Measurements from ENCODE around the gene HIPK2. TPM values are rescaled to one million over a fixed set of nuclear protein-coding genes. Genes with fewer than 3 reads are reported as not detected.

HIPK2 gene
- total and polyA plus RNA-seq, 10 of the 15 experiments (the other 5 are each of a cell fraction or from before 2014, with no cell fraction given): 1.7 to 39.0 (median 9.4) TPM

GRCh38 chr7:139692723-139693122, 85.1 kb downstream of the HIPK2 start:
- RAD21 ChIA-PET (ENCODE audit: unreplicated experiment): interaction anchor here (0.6 kb wide), 1 partner anchor 35 kb away, joined by 3 read pairs; no protein-coding TSS in a partner anchor
- peaks cover 2 to 5% of the 10 kb centered on the region in 2 experiments; a peak in 3 of 4 replicates for H3K36me3 ChIP-seq (ENCODE audit: control insufficient read depth in 2 of 2, insufficient read depth in 2 of 2, low read length in 1 of 2)
- H3K4me2 ChIP-seq (ENCODE audit: control insufficient read depth, insufficient read depth): no peak overlapping the region
- H3K27ac ChIP-seq (ENCODE audit: control insufficient read depth, insufficient read depth): no peak overlapping the region
- H3K79me2 ChIP-seq (ENCODE audit: control insufficient read depth, insufficient read depth, low read length): no peaks in the 10 kb centered on the region
- no peak overlapping the region for H2AFZ ChIP-seq (ENCODE audit: control insufficient read depth, low read depth, low read length)
- DNase-seq (ENCODE audit: low read depth, low spot score) (no peak), ATAC-seq (no peak), FAIRE-seq (no peak)
- TF ChIP-seq ASH2L (IDR thresholded peaks at IDR 0.05; ENCODE audit: borderline replicate concordance, low read depth): no peak
- no peak for TF ChIP-seq HDGF (IDR thresholded peaks at IDR 0.05)
- no peak for TF ChIP-seq CBFB (IDR thresholded peaks at IDR 0.05; ENCODE audit: low read depth)
- no peak for TF ChIP-seq PAX8 (IDR thresholded peaks at IDR 0.05)
- peaks cover 13% of the 10 kb centered on the region for H3K4me1 ChIP-seq (ENCODE audit: control insufficient read depth, insufficient read depth, low read length)
- no peak overlapping the region for H3K9ac ChIP-seq (ENCODE audit: control insufficient read depth, insufficient read depth, low read length)
- POLR2A ChIA-PET: no interaction called here
- no peaks in the 10 kb centered on the region for H3K27me3 ChIP-seq (replicated peaks in 1 of 2; ENCODE audit: control insufficient read depth in 2 of 2, insufficient read depth in 2 of 2, low read length in 1 of 2)
- H3K4me3 ChIP-seq: no peak overlapping the region
- intact Hi-C loops (cut with micrococcal nuclease; ENCODE audit: unreplicated experiment): no loop called here
- in situ Hi-C loops (cut with MboI): no loop called here
- CTCF ChIA-PET: no interaction called here
- no peaks in the 10 kb centered on the region; the same call in 2 of the 3 replicates for H3K9me3 ChIP-seq (replicated peaks; ENCODE audit: control insufficient read depth, insufficient read depth, low read length)
- SMC1A ChIA-PET (ENCODE audit: uncharacterized antibody, unreplicated experiment): interaction anchor here (0.7 to 2.1 kb wide), 4 partner anchors 10 to 46 kb away, joined by 3 to 7 read pairs (median 4); no protein-coding TSS in a partner anchor
- no peaks in the 10 kb centered on the region for H4K20me1 ChIP-seq (ENCODE audit: control insufficient read depth, insufficient read depth)
- no TSS peak for BruUV-seq (replicated peaks)
- WGBS (ENCODE audit: insufficient coverage, insufficient replicate concordance, low lambda C conversion rate, missing lambda C conversion rate): 73% methylated on average over 6 of the region's 6 CpGs

- intact Hi-C loops (cut with micrococcal nuclease; ENCODE audit: unreplicated experiment): no loop called here
- Histone ChIP-seq H3K4me3 (no peak overlapping the region), H3K9me3 (replicated peaks; ENCODE audit: control insufficient read depth, insufficient read depth, low read length) (peaks cover under 1% of the 10 kb centered on the region; the same call in 2 of the 3 replicates), H2AFZ (ENCODE audit: control insufficient read depth, low read depth, low read length) (no peak overlapping the region), H3K4me2 (ENCODE audit: control insufficient read depth, insufficient read depth) (no peak overlapping the region), H3K9ac (ENCODE audit: control insufficient read depth, insufficient read depth, low read length) (no peak overlapping the region), H4K20me1 (ENCODE audit: control insufficient read depth, insufficient read depth) (no peaks in the 10 kb centered on the region), H3K4me1 (ENCODE audit: control insufficient read depth, insufficient read depth, low read length) (peaks cover 3% of the 10 kb centered on the region), H3K27ac (ENCODE audit: control insufficient read depth, insufficient read depth) (no peak overlapping the region), H3K79me2 (ENCODE audit: control insufficient read depth, insufficient read depth, low read length) (no peaks in the 10 kb centered on the region), H3K36me3 (ENCODE audit: control insufficient read depth in 2 of 2, insufficient read depth in 2 of 2, low read length in 1 of 2) (peaks cover 2 to 11% of the 10 kb centered on the region in 2 experiments; a peak in 3 of 4 replicates), H3K27me3 (replicated peaks in 1 of 2; ENCODE audit: control insufficient read depth in 2 of 2, insufficient read depth in 2 of 2, low read length in 1 of 2) (no peaks in the 10 kb centered on the region)
- in situ Hi-C loops (cut with MboI): no loop called here
- SMC1A ChIA-PET (ENCODE audit: uncharacterized antibody, unreplicated experiment): interaction anchor here (1.0 to 2.1 kb wide), 3 partner anchors 11 to 58 kb away, joined by 4 to 7 read pairs (median 4); no protein-coding TSS in a partner anchor
- POLR2A ChIA-PET: no interaction called here
- ATAC-seq (no peak), DNase-seq (ENCODE audit: low read depth, low spot score) (no peak), FAIRE-seq (no peak)
- RAD21 ChIA-PET (ENCODE audit: unreplicated experiment): no interaction called here
- 78% methylated on average over 5 of the region's 5 CpGs for WGBS (ENCODE audit: insufficient coverage, insufficient replicate concordance, low lambda C conversion rate, missing lambda C conversion rate)
- CTCF ChIA-PET: no interaction called here
- TF ChIP-seq CREM (IDR thresholded peaks at IDR 0.05; ENCODE audit: low read depth) (no peak), RELA (IDR thresholded peaks at IDR 0.05; ENCODE audit: borderline replicate concordance, partially characterized antibody) (no peak), ZNF622 (IDR thresholded peaks at IDR 0.05) (no peak), E2F4 (IDR thresholded peaks at IDR 0.05; ENCODE audit: low read depth, low read length) (no peak), SRF (IDR thresholded peaks at IDR 0.05; ENCODE audit: low read depth in 2 of 2, low read length in 2 of 2) (no peak), DPF2 (IDR thresholded peaks at IDR 0.05) (no peak), STAT1 (conservative IDR thresholded peaks at IDR 0.05) (no peak), GATAD2B (conservative IDR thresholded peaks at IDR 0.05; ENCODE audit: low read depth) (no peak), IRF5 (IDR thresholded peaks at IDR 0.05; ENCODE audit: borderline replicate concordance) (no peak), TARDBP (IDR thresholded peaks at IDR 0.05; ENCODE audit: borderline replicate concordance) (no peak), SP1 (IDR thresholded peaks at IDR 0.05; ENCODE audit: low read depth, low read length) (no peak), BHLHE40 (IDR thresholded peaks at IDR 0.05; ENCODE audit: borderline replicate concordance in 1 of 2, low read depth in 2 of 2, low read length in 1 of 2) (no peak), POU2F2 (IDR thresholded peaks at IDR 0.05; ENCODE audit: borderline replicate concordance, low read depth, low read length) (no peak)
- BruUV-seq (replicated peaks): no TSS peak
Measured at GRCh38 chr7:139691253-139691781, 86.5 kb downstream of the HIPK2 start.

Measured in GM12878 (cell line).